SK-N-SH treated with all-trans-retinoic acid at 6 μM for 48 hours (cell line): ENCODE results near the gene ASS1.

ENCODE experiments used
- ARNTL ChIP-seq: fragments of 450-650 bp; formaldehyde crosslinking; IDR thresholded peaks from 2 replicates; pipeline ENCODE4 v1.5.0; 2020; ENCODE audit warnings: low read depth, mild to moderate bottlenecking, moderate library complexity, borderline replicate concordance
- CSDC2 ChIP-seq: fragments of 250-450 bp; sonication (Bioruptor Pico); IDR thresholded peaks from 2 replicates; pipeline ENCODE4 v1.5.0; 2020; ENCODE audit warnings: mild to moderate bottlenecking, moderate library complexity
- ISL1 ChIP-seq: fragments of 250-450 bp; sonication (Bioruptor Pico); IDR thresholded peaks from 2 replicates; pipeline ENCODE4 v2.1.2; 2022; ENCODE audit warnings: mild to moderate bottlenecking, moderate library complexity
- RARB ChIP-seq: fragments of 250-450 bp; sonication (Bioruptor Pico); IDR thresholded peaks from 2 replicates; pipeline ENCODE4 v1.8.0; 2021; ENCODE audit warnings: mild to moderate bottlenecking, moderate library complexity
- SNAI2 ChIP-seq: fragments of 250-450 bp; sonication (Bioruptor Pico); IDR thresholded peaks from 2 replicates; pipeline ENCODE4 v1.5.0; 2020; ENCODE audit warnings: mild to moderate bottlenecking, moderate library complexity
- ZFP30 ChIP-seq: fragments of 450-650 bp; formaldehyde crosslinking; IDR thresholded peaks from 2 replicates; pipeline ENCODE4 v1.5.0; 2022; ENCODE audit warnings: mild to moderate bottlenecking, moderate library complexity
- TF ChIP-seq, protein P1 (sequence below): fragments of 250-450 bp; sonication (Bioruptor Pico); IDR thresholded peaks from 2 replicates; pipeline ENCODE4 v1.5.1; 2021; ENCODE audit warnings: mild to moderate bottlenecking, moderate library complexity
- TF ChIP-seq, protein P2 (sequence below): fragments of 250-450 bp; sonication (Bioruptor Pico); IDR thresholded peaks from 2 replicates; pipeline ENCODE4 v1.5.1; 2020; ENCODE audit warnings: low read depth, mild to moderate bottlenecking, moderate library complexity
- TF ChIP-seq, protein P3 (sequence below): fragments of 250-450 bp; sonication (Bioruptor Pico); IDR thresholded peaks from 2 replicates; pipeline ENCODE4 v1.8.0; 2020; ENCODE audit warnings: mild to moderate bottlenecking, moderate library complexity, borderline replicate concordance

DNA sequence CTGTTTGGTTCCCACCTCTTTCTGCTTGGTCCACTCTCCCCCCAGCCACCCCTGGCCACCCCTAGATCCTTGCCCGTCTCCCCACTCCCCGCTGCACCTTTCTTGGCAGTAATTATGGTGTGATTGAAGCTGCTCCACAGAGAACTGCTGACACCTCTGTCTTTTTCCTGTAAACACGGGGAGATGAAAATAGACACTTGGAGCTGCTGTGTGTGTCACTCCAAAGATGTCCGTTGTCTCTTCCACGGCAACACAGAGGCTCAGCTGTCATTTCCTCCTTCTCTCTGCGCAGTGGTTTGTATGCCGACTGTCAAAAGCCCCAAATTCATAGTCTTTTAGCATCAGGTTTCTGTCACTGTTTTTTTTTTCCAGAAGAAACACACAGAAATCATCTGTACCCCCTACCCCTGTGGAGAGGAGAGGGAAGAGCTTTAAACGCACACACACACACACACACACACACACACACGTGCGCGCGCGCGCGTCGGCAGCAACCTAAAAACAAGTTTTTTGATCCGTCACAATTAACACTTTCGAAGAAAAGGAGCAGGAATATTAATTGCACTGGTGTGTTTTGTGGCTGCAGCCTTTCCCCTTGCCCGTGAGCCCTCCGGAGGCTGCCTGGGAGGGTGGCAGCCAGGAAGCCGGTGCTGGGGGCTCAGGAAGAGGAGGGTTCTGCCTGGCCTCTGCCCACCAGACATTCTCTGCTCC is 39.8 kb downstream of the ASS1 start:
- TF ChIP-seq RARB (CRISPR knock-in tag): no peak
- TF ChIP-seq, protein P1, sequence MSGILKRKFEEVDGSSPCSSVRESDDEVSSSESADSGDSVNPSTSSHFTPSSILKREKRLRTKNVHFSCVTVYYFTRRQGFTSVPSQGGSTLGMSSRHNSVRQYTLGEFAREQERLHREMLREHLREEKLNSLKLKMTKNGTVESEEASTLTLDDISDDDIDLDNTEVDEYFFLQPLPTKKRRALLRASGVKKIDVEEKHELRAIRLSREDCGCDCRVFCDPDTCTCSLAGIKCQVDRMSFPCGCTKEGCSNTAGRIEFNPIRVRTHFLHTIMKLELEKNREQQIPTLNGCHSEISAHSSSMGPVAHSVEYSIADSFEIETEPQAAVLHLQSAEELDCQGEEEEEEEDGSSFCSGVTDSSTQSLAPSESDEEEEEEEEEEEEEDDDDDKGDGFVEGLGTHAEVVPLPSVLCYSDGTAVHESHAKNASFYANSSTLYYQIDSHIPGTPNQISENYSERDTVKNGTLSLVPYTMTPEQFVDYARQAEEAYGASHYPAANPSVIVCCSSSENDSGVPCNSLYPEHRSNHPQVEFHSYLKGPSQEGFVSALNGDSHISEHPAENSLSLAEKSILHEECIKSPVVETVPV (CRISPR knock-in tag): no peak
- TF ChIP-seq ZFP30 (CRISPR knock-in tag): no peak
- no peak for TF ChIP-seq ARNTL (CRISPR knock-in tag)
- TF ChIP-seq SNAI2: no peak
- TF ChIP-seq, protein P2, sequence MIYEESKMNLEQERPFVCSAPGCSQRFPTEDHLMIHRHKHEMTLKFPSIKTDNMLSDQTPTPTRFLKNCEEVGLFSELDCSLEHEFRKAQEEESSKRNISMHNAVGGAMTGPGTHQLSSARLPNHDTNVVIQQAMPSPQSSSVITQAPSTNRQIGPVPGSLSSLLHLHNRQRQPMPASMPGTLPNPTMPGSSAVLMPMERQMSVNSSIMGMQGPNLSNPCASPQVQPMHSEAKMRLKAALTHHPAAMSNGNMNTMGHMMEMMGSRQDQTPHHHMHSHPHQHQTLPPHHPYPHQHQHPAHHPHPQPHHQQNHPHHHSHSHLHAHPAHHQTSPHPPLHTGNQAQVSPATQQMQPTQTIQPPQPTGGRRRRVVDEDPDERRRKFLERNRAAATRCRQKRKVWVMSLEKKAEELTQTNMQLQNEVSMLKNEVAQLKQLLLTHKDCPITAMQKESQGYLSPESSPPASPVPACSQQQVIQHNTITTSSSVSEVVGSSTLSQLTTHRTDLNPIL (CRISPR knock-in tag): no peak
- TF ChIP-seq, protein P3, sequence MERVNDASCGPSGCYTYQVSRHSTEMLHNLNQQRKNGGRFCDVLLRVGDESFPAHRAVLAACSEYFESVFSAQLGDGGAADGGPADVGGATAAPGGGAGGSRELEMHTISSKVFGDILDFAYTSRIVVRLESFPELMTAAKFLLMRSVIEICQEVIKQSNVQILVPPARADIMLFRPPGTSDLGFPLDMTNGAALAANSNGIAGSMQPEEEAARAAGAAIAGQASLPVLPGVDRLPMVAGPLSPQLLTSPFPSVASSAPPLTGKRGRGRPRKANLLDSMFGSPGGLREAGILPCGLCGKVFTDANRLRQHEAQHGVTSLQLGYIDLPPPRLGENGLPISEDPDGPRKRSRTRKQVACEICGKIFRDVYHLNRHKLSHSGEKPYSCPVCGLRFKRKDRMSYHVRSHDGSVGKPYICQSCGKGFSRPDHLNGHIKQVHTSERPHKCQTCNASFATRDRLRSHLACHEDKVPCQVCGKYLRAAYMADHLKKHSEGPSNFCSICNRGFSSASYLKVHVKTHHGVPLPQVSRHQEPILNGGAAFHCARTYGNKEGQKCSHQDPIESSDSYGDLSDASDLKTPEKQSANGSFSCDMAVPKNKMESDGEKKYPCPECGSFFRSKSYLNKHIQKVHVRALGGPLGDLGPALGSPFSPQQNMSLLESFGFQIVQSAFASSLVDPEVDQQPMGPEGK (CRISPR knock-in tag): no peak
- no peak for TF ChIP-seq CSDC2
- TF ChIP-seq ISL1 (CRISPR knock-in tag): no peak
